ENCODE results near the gene UNC5C. TPM values are rescaled to one million over a fixed set of nuclear protein-coding genes. Genes with fewer than 3 reads are reported as not detected.

Gene UNC5C
- total and polyA plus RNA-seq, 2 of the 8 experiments (the other 6 are each of a cell fraction or from before 2014, with no cell fraction given) = 0.30 to 1.3 TPM

GRCh38 chr4:95314573-95314972, 234.2 kb downstream of the UNC5C start (continued):
- TF ChIP-seq CBX8 (IDR thresholded peaks at IDR 0.05; ENCODE audit: borderline replicate concordance, low read depth, low read length) = no peak
- no peak for TF ChIP-seq E2F6 (IDR thresholded peaks at IDR 0.05)
- no peak for TF ChIP-seq FOSL1 (IDR thresholded peaks at IDR 0.05; ENCODE audit: insufficient read depth, low read depth, low read length)
